ENCODE measurements around the gene OGA. TPM values are rescaled to one million over a fixed set of nuclear protein-coding genes. Genes with fewer than 3 reads are reported as not detected.

OGA gene
- total and polyA plus RNA-seq, 2 donors (not counting 3 experiments of a cell fraction or from before 2014, with no cell fraction given), result 30.8 to 118 TPM

DNA sequence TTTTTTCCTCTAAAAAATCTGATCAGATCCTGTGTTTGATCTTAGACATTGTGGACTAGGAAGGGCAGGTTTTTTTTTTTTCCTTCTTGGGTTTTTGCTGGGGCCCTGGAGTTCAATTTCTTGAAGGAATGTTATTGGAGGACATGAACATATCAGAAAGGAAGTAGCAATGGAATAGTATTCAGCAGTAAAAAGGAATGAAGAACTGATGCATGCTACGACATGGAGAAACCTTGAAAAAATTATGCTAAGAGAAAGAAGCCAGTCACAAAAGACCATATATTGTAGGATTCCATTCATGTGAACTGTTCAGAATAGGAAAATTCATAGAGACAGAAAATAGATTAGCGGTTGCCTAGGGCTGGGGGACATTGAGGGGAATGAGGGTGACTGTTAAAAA lies 76.3 kb downstream of the OGA start:
- ChIA-PET CTCF (no interaction called here), POLR2A (interaction anchor here (0.6 kb wide), 1 partner anchor 592 kb away, joined by 3 read pairs; no protein-coding TSS in a partner anchor)
- intact Hi-C loops (cut with micrococcal nuclease), result no loop called here
- H3K9me3 ChIP-seq (replicated peaks; ENCODE audit: control insufficient read depth, insufficient read depth, low read length), result no peaks in the 10 kb centered on the region
- no peaks in the 10 kb centered on the region for H3K9me1 ChIP-seq (replicated peaks; ENCODE audit: control insufficient read depth, extremely low read depth, insufficient read depth, low read length)
- H2AFZ ChIP-seq (ENCODE audit: low read depth, low read length), result no peak overlapping the region
- H3K27ac ChIP-seq (ENCODE audit: insufficient read depth, low read depth, low read length), result no peak overlapping the region
- H3K4me2 ChIP-seq (ENCODE audit: insufficient read depth, low read length), result no peak overlapping the region
- H4K20me1 ChIP-seq (replicated peaks; ENCODE audit: control insufficient read depth, extremely low read depth, insufficient read depth, low read length), result no peaks in the 10 kb centered on the region
- FAIRE-seq (no peak), DNase-seq (ENCODE audit: low read depth, low spot score) (no peak)
- no peaks in the 10 kb centered on the region for H3K79me2 ChIP-seq (ENCODE audit: control insufficient read depth, insufficient read depth, low read length)
- TF ChIP-seq MYC (IDR thresholded peaks at IDR 0.05; ENCODE audit: low read depth, low read length), result no peak
- TF ChIP-seq, protein P1, sequence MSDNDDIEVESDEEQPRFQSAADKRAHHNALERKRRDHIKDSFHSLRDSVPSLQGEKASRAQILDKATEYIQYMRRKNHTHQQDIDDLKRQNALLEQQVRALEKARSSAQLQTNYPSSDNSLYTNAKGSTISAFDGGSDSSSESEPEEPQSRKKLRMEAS (IDR thresholded peaks at IDR 0.05; ENCODE audit: insufficient read depth, insufficient read length), result no peak
- TF ChIP-seq JUN (IDR thresholded peaks at IDR 0.05; ENCODE audit: borderline replicate concordance, insufficient read depth, insufficient read length, low read depth), result no peak
- TF ChIP-seq POLR2A (IDR thresholded peaks at IDR 0.05; ENCODE audit: low read depth, low read length), result no peak
- TF ChIP-seq, protein P2, sequence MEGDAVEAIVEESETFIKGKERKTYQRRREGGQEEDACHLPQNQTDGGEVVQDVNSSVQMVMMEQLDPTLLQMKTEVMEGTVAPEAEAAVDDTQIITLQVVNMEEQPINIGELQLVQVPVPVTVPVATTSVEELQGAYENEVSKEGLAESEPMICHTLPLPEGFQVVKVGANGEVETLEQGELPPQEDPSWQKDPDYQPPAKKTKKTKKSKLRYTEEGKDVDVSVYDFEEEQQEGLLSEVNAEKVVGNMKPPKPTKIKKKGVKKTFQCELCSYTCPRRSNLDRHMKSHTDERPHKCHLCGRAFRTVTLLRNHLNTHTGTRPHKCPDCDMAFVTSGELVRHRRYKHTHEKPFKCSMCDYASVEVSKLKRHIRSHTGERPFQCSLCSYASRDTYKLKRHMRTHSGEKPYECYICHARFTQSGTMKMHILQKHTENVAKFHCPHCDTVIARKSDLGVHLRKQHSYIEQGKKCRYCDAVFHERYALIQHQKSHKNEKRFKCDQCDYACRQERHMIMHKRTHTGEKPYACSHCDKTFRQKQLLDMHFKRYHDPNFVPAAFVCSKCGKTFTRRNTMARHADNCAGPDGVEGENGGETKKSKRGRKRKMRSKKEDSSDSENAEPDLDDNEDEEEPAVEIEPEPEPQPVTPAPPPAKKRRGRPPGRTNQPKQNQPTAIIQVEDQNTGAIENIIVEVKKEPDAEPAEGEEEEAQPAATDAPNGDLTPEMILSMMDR (IDR thresholded peaks at IDR 0.05; ENCODE audit: extremely low read depth in 1 of 2, insufficient read depth in 1 of 2, low read depth in 1 of 2, low read length in 2 of 2), result no peak
- TF ChIP-seq POLR2AphosphoS5 (IDR thresholded peaks at IDR 0.05; ENCODE audit: insufficient read depth, low read depth, low read length), result no peak
- TF ChIP-seq EZH2 (IDR thresholded peaks at IDR 0.05; ENCODE audit: borderline replicate concordance, low read depth, low read length, severe bottlenecking), result no peak
- TF ChIP-seq FOS (IDR thresholded peaks at IDR 0.05; ENCODE audit: borderline replicate concordance, insufficient read depth, low read length), result no peak
- TF ChIP-seq GATA2 (IDR thresholded peaks at IDR 0.05; ENCODE audit: insufficient read depth, insufficient read length, low read depth, low read length), result no peak
- BruUV-seq (replicated peaks), result no TSS peak
- no peak overlapping the region for H3K4me3 ChIP-seq (replicated peaks in 1 of 3; ENCODE audit: insufficient read depth in 1 of 3, low read depth in 1 of 3, low read length in 3 of 3)
- H3K4me1 ChIP-seq (ENCODE audit: control insufficient read depth, extremely low read depth, insufficient read depth, low read length), result no peaks in the 10 kb centered on the region
- H3K27me3 ChIP-seq (ENCODE audit: control insufficient read depth in 2 of 2, insufficient read depth in 2 of 2, low read length in 2 of 2), result peaks cover 7 to 9% of the 10 kb centered on the region in 2 experiments
- H3K9ac ChIP-seq (replicated peaks; ENCODE audit: extremely low read depth, insufficient read depth, low read length), result no peak overlapping the region
- dilution Hi-C loops (cut with MboI; ENCODE audit: extremely low pct_ligation_motif_present, low sequenced_read_pairs), result no loop called here
- H3K36me3 ChIP-seq (ENCODE audit: control insufficient read depth in 2 of 2, extremely low read depth in 1 of 2, insufficient read depth in 2 of 2, low read length in 2 of 2), result no peaks in the 10 kb centered on the region
